ENCODE measurements around the gene GOLGA1.

Gene GOLGA1

GRCh38 chr9:124869466-124869985, 71.4 kb downstream of the GOLGA1 start:
- no peak for DNase-seq (ENCODE audit: low read depth)
- no peak for TF ChIP-seq CTCF (IDR thresholded peaks at IDR 0.05; ENCODE audit: low read depth, low read length, missing control alignments)
- peak overlapping the region; percentile 99 for H3K4me3 ChIP-seq (ENCODE audit: low read depth, low read length)

DNA sequence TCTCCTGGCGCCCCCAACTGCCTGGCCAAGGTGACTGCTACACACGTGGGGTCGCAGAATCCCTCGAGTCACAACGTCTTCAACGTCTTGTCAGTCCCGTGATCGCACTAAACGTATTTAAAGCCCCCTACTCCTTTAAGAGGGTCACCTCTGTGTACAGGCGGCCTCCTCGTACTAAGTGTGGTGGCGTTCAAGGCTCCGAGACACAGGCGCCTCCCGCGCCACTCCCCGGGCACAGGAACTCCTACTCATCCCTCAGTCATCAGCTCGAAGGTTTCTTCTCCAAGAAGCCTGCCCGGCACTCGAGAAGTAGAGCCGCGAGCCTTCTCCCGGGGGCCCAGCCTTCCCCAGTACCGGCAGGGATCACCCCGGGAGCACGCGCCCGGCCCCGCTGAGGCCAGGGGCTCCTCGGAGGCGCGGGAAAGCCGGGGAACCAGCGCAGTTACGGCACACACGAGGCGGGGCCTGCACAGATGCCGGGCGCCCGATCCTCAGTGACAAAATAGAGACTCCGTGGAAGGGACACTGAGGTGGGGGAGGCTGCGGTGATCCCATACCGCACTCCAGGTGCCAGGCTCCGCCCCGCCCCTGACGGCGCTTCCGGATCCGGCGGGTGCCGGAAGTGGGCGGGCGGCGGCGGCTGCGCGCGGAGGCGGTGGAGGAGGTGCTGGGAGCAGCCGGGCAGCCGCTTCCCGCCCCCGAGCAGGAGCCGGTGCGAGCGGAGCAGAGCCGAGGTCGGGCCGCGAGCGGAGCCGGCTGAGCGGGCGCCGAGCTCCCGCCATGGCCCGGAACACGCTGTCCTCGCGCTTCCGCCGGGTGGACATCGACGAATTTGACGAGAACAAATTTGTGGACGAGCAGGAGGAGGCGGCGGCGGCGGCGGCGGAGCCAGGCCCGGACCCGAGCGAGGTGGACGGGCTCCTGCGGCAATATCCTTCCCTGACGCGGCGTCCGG, 72.1 kb downstream of the GOLGA1 start:
- peak overlapping the region; percentile 99 for H3K4me3 ChIP-seq (ENCODE audit: low read depth, low read length)
- TF ChIP-seq CTCF (IDR thresholded peaks at IDR 0.05; ENCODE audit: low read depth, low read length, missing control alignments): peak; percentile 34
- no peak for DNase-seq (ENCODE audit: low read depth)

DNA sequence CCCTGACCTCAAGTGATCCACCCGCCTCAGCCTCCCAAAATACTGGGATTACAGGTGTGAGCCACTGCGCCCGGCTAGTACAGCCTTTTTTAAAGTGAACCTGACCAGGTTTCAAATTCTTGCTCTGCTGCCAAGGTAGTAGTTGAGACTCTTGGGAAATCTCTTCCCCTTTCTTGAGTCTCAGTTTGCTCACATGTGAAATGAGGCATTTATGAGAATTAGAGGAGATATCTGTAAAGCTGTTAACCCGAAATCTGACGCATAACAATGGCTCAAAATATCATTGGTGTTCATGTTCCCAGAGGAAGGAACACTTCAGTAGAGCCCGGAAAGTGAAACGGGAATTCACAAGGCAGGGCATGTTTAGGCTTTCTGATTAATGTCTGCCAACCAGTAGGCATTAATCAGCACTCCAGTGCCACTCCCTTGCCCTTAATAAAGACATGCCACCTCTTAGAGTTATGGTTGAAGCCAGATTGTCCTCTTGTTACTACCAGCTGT, 77.5 kb downstream of the GOLGA1 start:
- TF ChIP-seq CTCF (IDR thresholded peaks at IDR 0.05; ENCODE audit: low read depth, low read length, missing control alignments): no peak
- H3K4me3 ChIP-seq (ENCODE audit: low read depth, low read length): no peak overlapping the region
- DNase-seq (ENCODE audit: low read depth): no peak

DNA sequence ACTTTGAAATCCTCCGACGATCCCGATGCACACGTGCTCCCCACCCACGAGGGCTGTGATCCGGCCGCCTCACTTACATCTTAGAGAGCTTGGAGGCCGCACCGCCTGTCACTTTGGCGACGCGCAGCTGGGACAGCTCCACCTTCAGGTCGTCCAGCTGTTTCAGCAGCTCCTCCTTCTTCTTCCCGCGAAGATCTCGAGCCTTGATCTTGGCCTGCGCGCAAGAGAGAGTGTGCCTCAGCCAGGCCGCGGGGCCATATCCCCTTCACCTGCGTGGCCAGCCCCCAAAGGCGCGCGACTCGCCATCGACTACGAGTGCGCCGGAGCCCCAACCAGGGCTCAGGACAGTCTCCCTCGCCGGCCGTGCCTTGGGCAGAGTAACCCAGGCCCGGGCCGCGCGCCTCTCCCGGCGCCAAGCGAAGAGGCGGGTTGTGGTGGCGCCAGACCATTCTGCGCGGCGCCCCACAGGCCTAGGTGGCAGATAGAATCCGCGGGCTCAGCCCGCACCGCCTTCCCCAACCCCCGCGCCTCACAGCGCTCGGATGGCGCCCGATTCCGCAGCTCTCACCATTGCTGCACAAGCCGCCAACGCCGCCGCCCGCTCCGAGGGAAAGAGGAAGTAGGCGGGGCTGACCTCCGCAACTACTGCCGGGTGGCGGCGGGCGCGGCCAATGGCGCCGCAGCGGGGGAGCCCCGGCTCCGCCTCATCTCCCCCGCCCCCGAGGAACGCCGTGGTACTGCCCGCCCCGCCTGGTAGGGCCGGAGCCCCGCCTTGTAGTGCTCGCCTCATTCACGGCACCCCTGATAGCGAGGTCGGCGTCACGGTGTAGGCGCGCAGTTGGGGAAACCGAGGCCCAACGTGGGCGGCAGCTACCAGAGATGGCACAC, 79.3 kb downstream of the GOLGA1 start, which contains the start of the genes ARPC5L and RPL35:
TSS of gene ARPC5L (plus strand) at position 789 of the 888 bp plus-strand sequence. CDS start 7,161 bp downstream, outside the sequence.
TSS of gene RPL35 (minus strand) at position 616 of the 888 bp plus-strand sequence. CDS start at position 571, 45 bp downstream.
- peak; percentile 77 for DNase-seq (ENCODE audit: low read depth)
- peak; percentile 17 for TF ChIP-seq CTCF (IDR thresholded peaks at IDR 0.05; ENCODE audit: low read depth, low read length, missing control alignments)
- peak within 1 kb of the TSS; percentile 73 for H3K4me3 ChIP-seq (ENCODE audit: low read depth, low read length)

DNA sequence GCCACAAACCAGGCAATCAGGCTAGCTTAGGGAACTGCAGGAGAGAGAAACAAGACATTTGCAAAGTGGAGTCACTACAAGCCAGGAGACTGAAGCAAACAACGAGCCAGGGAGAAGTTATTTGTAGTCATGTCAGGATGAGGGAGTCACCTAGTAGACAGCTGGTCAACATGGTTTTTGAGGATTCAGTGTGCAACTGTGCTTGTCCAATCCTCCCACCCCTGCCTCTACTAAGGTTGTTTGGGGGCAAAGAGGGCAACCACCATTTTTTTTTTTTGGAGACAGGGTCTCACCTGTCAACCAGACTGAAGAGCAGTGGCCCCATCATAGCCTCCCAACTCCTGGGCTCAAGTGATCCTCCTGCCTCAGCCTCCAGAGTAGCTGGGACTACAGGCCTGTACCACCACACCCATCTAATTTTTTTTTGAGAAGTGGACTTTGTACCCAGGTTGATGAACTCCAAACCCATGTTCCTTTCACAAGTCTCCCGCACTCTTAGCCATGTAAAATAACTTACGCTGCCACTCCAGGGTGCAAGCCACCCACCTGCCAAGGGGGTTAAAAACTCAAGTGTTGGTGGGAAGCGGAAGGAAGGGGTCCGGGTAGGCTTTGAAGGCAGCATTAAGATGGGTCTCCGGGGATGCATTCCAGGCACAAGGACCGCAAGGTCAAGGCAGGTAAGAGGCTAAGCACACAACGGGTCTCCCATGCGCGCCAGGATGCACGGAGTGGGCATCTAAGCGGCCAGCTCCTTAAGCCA, 80.1 kb downstream of the GOLGA1 start:
- DNase-seq (ENCODE audit: low read depth): no peak
- H3K4me3 ChIP-seq (ENCODE audit: low read depth, low read length): peak overlapping the region; percentile 73

More for the DNA sequence above, 80.1 kb downstream of the GOLGA1 start:
- TF ChIP-seq CTCF (IDR thresholded peaks at IDR 0.05; ENCODE audit: low read depth, low read length, missing control alignments): no peak

Data from GM12864 (cell line).